Trophoblast cell (in vitro differentiated cells and primary cell): ENCODE data around the gene GBP7. TPM values are rescaled to one million over a fixed set of nuclear protein-coding genes. Genes with fewer than 3 reads are reported as not detected.
"Not testable (repeated sequence)": the region's sequence is repeated elsewhere in the genome, so short reads cannot be mapped to it uniquely, and the experiment has no call there.

Source experiments
- DNase-seq, 2 donors: peaks; one replicate each; pipeline ENCODE4 v3.0.0-alpha.2; 2016
- H2AFZ ChIP-seq: 2 replicates; pipeline ENCODE4 v1.6.1; 2013; ENCODE audit warnings: low read length, moderate library complexity, mild to moderate bottlenecking; ENCODE audit not compliant: insufficient read depth, poor library complexity
- H2AK5ac ChIP-seq: 2 replicates; pipeline ENCODE4 v1.6.1; 2013; ENCODE audit warnings: mild to moderate bottlenecking, low read length
- H2BK120ac ChIP-seq: 2 replicates; pipeline ENCODE4 v1.6.1; 2013; ENCODE audit warnings: low read length, mild to moderate bottlenecking, moderate library complexity; ENCODE audit not compliant: insufficient read depth, poor library complexity
- H2BK12ac ChIP-seq: 2 replicates; pipeline ENCODE4 v1.6.1; 2013; ENCODE audit warnings: mild to moderate bottlenecking, low read length, moderate library complexity
- H2BK5ac ChIP-seq: 2 replicates; pipeline ENCODE4 v1.6.1; 2013; ENCODE audit warnings: low read length, low read depth, moderate library complexity, mild to moderate bottlenecking; ENCODE audit not compliant: poor library complexity
- H3K14ac ChIP-seq: 2 replicates; pipeline ENCODE4 v1.6.1; 2013; ENCODE audit warnings: mild to moderate bottlenecking, low read length
- H3K18ac ChIP-seq: 2 replicates; pipeline ENCODE4 v1.6.1; 2013; ENCODE audit warnings: mild to moderate bottlenecking, low read length
- H3K23ac ChIP-seq: 2 replicates; pipeline ENCODE4 v1.6.1; 2013; ENCODE audit warnings: low read length
- H3K27ac ChIP-seq: 2 replicates; pipeline ENCODE4 v1.5.1; 2013; ENCODE audit warnings: low read depth, mild to moderate bottlenecking, inconsistent platforms, low read length, moderate library complexity
- H3K27me3 ChIP-seq: 2 replicates; pipeline ENCODE4 v1.6.1; 2013; ENCODE audit warnings: inconsistent platforms, mild to moderate bottlenecking, low read length, moderate library complexity; ENCODE audit not compliant: insufficient read depth
- H3K36me3 ChIP-seq, 2 experiments: 1 replicate in 1 of 2; 2 replicates in 1 of 2; pipeline ENCODE4 v1.6.1; 2013; ENCODE audit warnings: low read length in 2 of 2, mild to moderate bottlenecking in 2 of 2, moderate library complexity in 1 of 2; ENCODE audit not compliant: insufficient read depth in 2 of 2, control insufficient read depth in 1 of 2
- H3K4ac ChIP-seq: 2 replicates; pipeline ENCODE4 v1.6.1; 2013; ENCODE audit warnings: low read depth, mild to moderate bottlenecking, low read length, moderate library complexity
- H3K4me1 ChIP-seq, 2 experiments: 1 replicate in 1 of 2; 2 replicates in 1 of 2; pipeline ENCODE4 v1.6.1; 2013; ENCODE audit warnings: low read length in 2 of 2, mild to moderate bottlenecking in 2 of 2, moderate library complexity in 1 of 2; ENCODE audit not compliant: insufficient read depth in 2 of 2, control insufficient read depth in 1 of 2
- H3K4me2 ChIP-seq: 2 replicates; pipeline ENCODE4 v1.6.1; 2013; ENCODE audit warnings: inconsistent platforms, mild to moderate bottlenecking, low read length, moderate library complexity
- H3K4me3 ChIP-seq: 2 replicates; pipeline ENCODE4 v1.5.1; 2013; ENCODE audit warnings: mild to moderate bottlenecking, low read depth, low read length, inconsistent platforms
- H3K79me1 ChIP-seq: one replicate; pipeline ENCODE4 v1.6.1; 2013; ENCODE audit warnings: low read length
- H3K79me2 ChIP-seq: 2 replicates; pipeline ENCODE4 v1.6.1; 2013; ENCODE audit warnings: low read length, mild to moderate bottlenecking; ENCODE audit not compliant: control insufficient read depth, insufficient read depth, poor library complexity
- H3K9ac ChIP-seq: 2 replicates; pipeline ENCODE4 v1.6.1; 2013; ENCODE audit warnings: mild to moderate bottlenecking, low read length
- H3K9me3 ChIP-seq: 2 replicates; pipeline ENCODE4 v1.6.1; 2013; ENCODE audit warnings: low read depth, mild to moderate bottlenecking, control low read depth, inconsistent platforms, low read length; ENCODE audit not compliant: insufficient read depth
- H4K12ac ChIP-seq: 2 replicates; pipeline ENCODE4 v1.6.1; 2013; ENCODE audit warnings: low read depth, mild to moderate bottlenecking, low read length, moderate library complexity
- H4K8ac ChIP-seq: 2 replicates; pipeline ENCODE4 v1.6.1; 2013; ENCODE audit warnings: low read depth, mild to moderate bottlenecking, low read length, moderate library complexity
- H4K91ac ChIP-seq: one replicate; pipeline ENCODE4 v1.6.1; 2013; ENCODE audit warnings: low read depth, mild to moderate bottlenecking, low read length, moderate library complexity
- WGBS: extraction: QIAGEN DNeasy Blood & Tissue Kit; methylation state at CpG from one replicate; pipeline ENCODE4 v1.1.7; 2013; ENCODE audit warnings: missing lambda C conversion rate; ENCODE audit not compliant: insufficient read length, insufficient coverage; ENCODE audit errors: extremely low coverage; 5-methylcytosine and 5-hydroxymethylcytosine counted together
- polyA plus RNA-seq: library from polyadenylated mRNA; stranded (reverse); fragments of 200-250 nt; gene quantifications from 2 replicates; pipeline ENCODE4 v1.2.3, GENCODE V29; 2013

GBP7 gene, protein sequence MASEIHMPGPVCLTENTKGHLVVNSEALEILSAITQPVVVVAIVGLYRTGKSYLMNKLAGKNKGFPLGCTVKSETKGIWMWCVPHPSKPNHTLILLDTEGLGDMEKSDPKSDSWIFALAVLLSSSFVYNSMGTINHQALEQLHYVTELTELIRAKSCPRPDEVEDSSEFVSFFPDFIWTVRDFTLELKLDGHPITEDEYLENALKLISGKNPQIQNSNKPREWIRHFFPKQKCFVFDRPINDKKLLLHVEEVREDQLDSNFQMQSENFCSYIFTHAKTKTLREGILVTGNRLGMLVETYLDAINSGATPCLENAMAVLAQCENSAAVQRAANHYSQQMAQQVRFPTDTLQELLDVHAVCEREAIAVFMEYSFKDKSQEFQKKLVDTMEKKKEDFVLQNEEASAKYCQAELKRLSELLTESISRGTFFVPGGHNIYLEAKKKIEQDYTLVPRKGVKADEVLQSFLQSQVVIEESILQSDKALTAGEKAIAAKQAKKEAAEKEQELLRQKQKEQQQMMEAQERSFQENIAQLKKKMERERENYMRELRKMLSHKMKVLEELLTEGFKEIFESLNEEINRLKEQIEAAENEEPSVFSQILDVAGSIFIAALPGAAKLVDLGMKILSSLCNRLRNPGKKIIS
- polyA plus RNA-seq, result not detected in 2 replicates

DNA sequence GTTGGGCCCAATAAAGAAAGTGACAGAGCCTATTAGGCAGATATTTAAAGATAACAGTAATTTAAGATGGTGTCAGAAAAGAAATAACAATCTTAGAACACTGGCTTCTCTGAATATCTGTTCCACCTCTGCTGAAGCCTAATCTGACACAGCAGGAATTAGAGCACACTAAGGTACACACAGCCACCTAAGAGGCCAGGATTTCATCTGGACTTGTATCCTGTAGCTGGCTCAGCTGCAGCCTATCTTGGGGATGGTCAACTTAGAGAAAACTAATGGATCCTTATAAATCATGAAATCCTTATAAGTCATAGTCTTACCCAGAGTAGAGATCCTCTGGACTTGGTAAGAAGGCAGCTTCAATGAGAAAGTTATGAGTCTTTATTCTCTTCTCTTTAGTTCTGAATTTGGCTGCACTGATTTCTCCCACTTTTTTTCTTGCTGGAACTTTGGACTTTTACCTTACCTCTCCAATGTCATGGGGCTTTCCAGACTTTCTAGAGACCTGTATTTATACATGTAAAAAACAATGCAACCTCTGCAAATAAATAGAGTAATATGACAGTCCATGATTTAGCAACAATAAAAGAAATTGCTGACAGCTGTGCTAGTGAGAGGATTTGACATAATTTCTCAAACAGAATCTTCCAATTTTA is at the start of gene GBP7:
Gene GBP7, minus strand, starts transcription at position 403 of the 656 bp plus-strand sequence. CDS start 4,068 bp downstream, outside the sequence.
- Histone ChIP-seq H3K79me1 (no peaks in the 10 kb centered on the region), H3K4me1 (no peaks in the 10 kb centered on the region), H2AK5ac (no peak within 1 kb of the TSS), H4K12ac (no peak within 1 kb of the TSS), H3K4me2 (no peak within 1 kb of the TSS), H3K18ac (no peak within 1 kb of the TSS), H4K91ac (no peak within 1 kb of the TSS), H3K27me3 (no peaks in the 10 kb centered on the region), H4K8ac (no peak within 1 kb of the TSS), H3K9me3 (no peaks in the 10 kb centered on the region), H3K27ac (no peak within 1 kb of the TSS), H3K4me3 (no peak within 1 kb of the TSS), H3K23ac (no peak within 1 kb of the TSS), H3K9ac (no peak within 1 kb of the TSS), H2BK5ac (no peak within 1 kb of the TSS), H2BK12ac (no peak within 1 kb of the TSS), H2AFZ (no peak within 1 kb of the TSS), H3K36me3 (no peaks in the 10 kb centered on the region), H3K79me2 (no peaks in the 10 kb centered on the region), H3K14ac (no peak within 1 kb of the TSS), H3K4ac (no peak within 1 kb of the TSS), H2BK120ac (no peak within 1 kb of the TSS)
- DNase-seq, result no peak

- H4K91ac ChIP-seq, result no peak overlapping the region
- WGBS, result no CpG with 5 or more reads among the region's 1 CpG
Measured at GRCh38 chr1:89221341-89221740, 45.5 kb upstream of the GBP7 start.

DNA sequence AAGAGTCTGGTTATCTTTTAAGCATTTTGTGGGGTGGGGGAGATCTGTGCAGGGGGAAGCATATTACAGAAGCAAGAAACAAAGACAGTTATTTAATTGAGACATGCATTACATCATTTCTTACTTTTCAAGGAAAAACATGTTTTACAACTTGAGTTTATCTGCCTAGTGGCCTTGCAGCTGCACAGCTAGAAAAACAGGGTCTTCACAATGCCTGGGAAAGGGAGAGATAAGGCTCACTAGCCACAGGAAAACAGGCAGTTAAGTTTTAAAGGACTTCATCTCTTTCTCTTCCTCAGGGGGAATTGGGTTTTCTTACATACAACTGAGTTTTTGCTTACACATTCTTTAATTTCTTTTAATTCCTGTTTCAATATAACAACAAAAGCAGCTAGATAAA is 44.0 kb upstream of the GBP7 start:
- not testable (repeated sequence) for H3K23ac ChIP-seq, DNase-seq, H3K4ac ChIP-seq, H3K4me2 ChIP-seq, H3K4me1 ChIP-seq, H3K14ac ChIP-seq, H3K27ac ChIP-seq, H3K9ac ChIP-seq, H2AFZ ChIP-seq, H4K12ac ChIP-seq, H4K91ac ChIP-seq, H3K9me3 ChIP-seq, H3K36me3 ChIP-seq, H3K27me3 ChIP-seq, H3K18ac ChIP-seq, H4K8ac ChIP-seq, H3K4me3 ChIP-seq, H2BK12ac ChIP-seq, H2BK5ac ChIP-seq, H3K79me2 ChIP-seq, H3K79me1 ChIP-seq, H2BK120ac ChIP-seq, H2AK5ac ChIP-seq

More at GRCh38 chr1:89221341-89221740, 45.5 kb upstream of the GBP7 start:
- no peak overlapping the region for H3K9ac ChIP-seq
- H3K79me2 ChIP-seq, result no peaks in the 10 kb centered on the region
- H4K12ac ChIP-seq, result no peak overlapping the region
- H3K4ac ChIP-seq, result no peak overlapping the region
- no peak for DNase-seq
- H3K36me3 ChIP-seq, result no peaks in the 10 kb centered on the region
- H3K18ac ChIP-seq, result no peak overlapping the region
- H2BK120ac ChIP-seq, result no peak overlapping the region
- no peak overlapping the region for H3K4me3 ChIP-seq
- H3K27me3 ChIP-seq, result no peaks in the 10 kb centered on the region
- H3K4me2 ChIP-seq, result no peak overlapping the region
- H3K23ac ChIP-seq, result no peak overlapping the region
- peaks cover 8% of the 10 kb centered on the region for H3K9me3 ChIP-seq
- H2BK5ac ChIP-seq, result no peak overlapping the region
- no peak overlapping the region for H3K27ac ChIP-seq
- H2BK12ac ChIP-seq, result no peak overlapping the region
- no peak overlapping the region for H3K14ac ChIP-seq
- no peak overlapping the region for H2AFZ ChIP-seq
- no peaks in the 10 kb centered on the region for H3K4me1 ChIP-seq
- H4K8ac ChIP-seq, result no peak overlapping the region
- H3K79me1 ChIP-seq, result peaks cover 1% of the 10 kb centered on the region
- H2AK5ac ChIP-seq, result no peak overlapping the region

DNA sequence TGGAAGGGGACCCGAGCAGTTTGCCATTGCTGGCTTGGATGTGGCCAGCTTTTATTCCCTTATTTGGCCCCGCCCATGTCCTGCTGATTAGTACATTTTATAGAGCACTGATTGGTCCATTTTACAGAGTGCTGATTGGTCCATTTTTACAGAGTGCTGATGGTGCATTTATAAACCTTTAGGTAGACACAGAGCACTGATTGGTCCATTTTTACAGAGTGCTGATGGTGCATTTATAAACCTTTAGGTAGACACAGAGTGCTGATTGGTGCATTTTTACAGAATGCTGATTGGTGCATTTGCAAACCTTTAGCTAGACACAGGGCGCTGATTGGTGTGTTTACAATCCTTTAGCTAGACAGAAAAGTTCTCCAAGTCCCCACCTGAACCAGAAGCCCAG is 43.1 kb upstream of the GBP7 start:
- not testable (repeated sequence) for H3K23ac ChIP-seq, H3K9me3 ChIP-seq, DNase-seq, H2BK5ac ChIP-seq, H3K79me1 ChIP-seq, H4K91ac ChIP-seq, H3K4ac ChIP-seq, H3K4me1 ChIP-seq, H3K18ac ChIP-seq, H3K27ac ChIP-seq, H3K27me3 ChIP-seq, H3K36me3 ChIP-seq, H2BK120ac ChIP-seq, H2AFZ ChIP-seq, H3K9ac ChIP-seq, H3K79me2 ChIP-seq, H2BK12ac ChIP-seq, H3K4me2 ChIP-seq, H4K12ac ChIP-seq, H3K14ac ChIP-seq, H4K8ac ChIP-seq, H2AK5ac ChIP-seq, H3K4me3 ChIP-seq
- no CpG with 5 or more reads among the region's 3 CpGs for WGBS
